GM23338 (cell line): ENCODE data around the gene CLDN20. TPM values are rescaled to one million over a fixed set of nuclear protein-coding genes. Genes with fewer than 3 reads are reported as not detected.

Experiments used
- ATAC-seq: fragments of 200-7000 bp; cut with Tn5 transposase; 3 replicates; pipeline ENCODE4 v1.9.1; 2020
- DNase-seq: peaks from one replicate; pipeline ENCODE4 v3.0.0-alpha.2; 2015; ENCODE audit warnings: low spot score
- H2AFZ ChIP-seq: fragments of 200-600 bp; sonication (generic); 2 replicates; pipeline ENCODE4 v1.8.0; 2016; ENCODE audit warnings: antibody characterized with exemption, mild to moderate bottlenecking, moderate library complexity
- H3F3A ChIP-seq: fragments of 200-600 bp; sonication (generic); replicated peaks from 2 replicates; pipeline ENCODE4 v1.8.0; 2017; ENCODE audit warnings: antibody characterized with exemption, mixed run types, low read depth
- H3K27ac ChIP-seq: fragments of 200-600 bp; sonication (generic); 2 replicates; pipeline ENCODE4 v1.6.1; 2016; ENCODE audit warnings: low read depth
- H3K27me3 ChIP-seq: fragments of 200-600 bp; sonication (generic); 2 replicates; pipeline ENCODE4 v1.8.0; 2016; ENCODE audit warnings: mild to moderate bottlenecking, mixed run types, moderate library complexity; ENCODE audit not compliant: insufficient read depth
- H3K36me3 ChIP-seq: fragments of 200-600 bp; sonication (generic); 2 replicates; pipeline ENCODE4 v1.8.0; 2016; ENCODE audit warnings: mild to moderate bottlenecking; ENCODE audit not compliant: insufficient read depth
- H3K4me1 ChIP-seq: fragments of 200-600 bp; sonication (generic); 2 replicates; pipeline ENCODE4 v1.8.0; 2016; ENCODE audit warnings: mild to moderate bottlenecking, moderate library complexity; ENCODE audit not compliant: insufficient read depth
- H3K4me2 ChIP-seq: fragments of 200-600 bp; sonication (generic); 2 replicates; pipeline ENCODE4 v1.7.1; 2017; ENCODE audit warnings: mixed run types
- H3K4me3 ChIP-seq: fragments of 200-600 bp; sonication (generic); 2 replicates; pipeline ENCODE4 v1.6.1; 2016; ENCODE audit warnings: mixed run types
- H3K79me2 ChIP-seq: fragments of 200-600 bp; sonication (generic); replicated peaks from 2 replicates; pipeline ENCODE4 v1.8.0; 2017; ENCODE audit warnings: mild to moderate bottlenecking; ENCODE audit not compliant: insufficient read depth
- H3K9me2 ChIP-seq: fragments of 200-600 bp; sonication (generic); 2 replicates; pipeline ENCODE4 v1.8.0; 2017; ENCODE audit not compliant: insufficient read depth
- H4K20me1 ChIP-seq: fragments of 200-600 bp; sonication (generic); replicated peaks from 2 replicates; pipeline ENCODE4 v1.8.0; 2017; ENCODE audit warnings: mild to moderate bottlenecking; ENCODE audit not compliant: insufficient read depth
- H3K27ac Mint-ChIP-seq: 2 replicates; pipeline ENCODE4 v1.8.0; 2020; ENCODE audit warnings: inconsistent platforms, mild to moderate bottlenecking, moderate library complexity, mixed read lengths
- H3K27me3 Mint-ChIP-seq: 3 replicates; pipeline ENCODE4 v1.8.0; 2022; ENCODE audit warnings: low read depth, mild to moderate bottlenecking, moderate library complexity, mixed read lengths, inconsistent platforms; ENCODE audit not compliant: insufficient read depth, poor library complexity
- H3K36me3 Mint-ChIP-seq: 3 replicates; pipeline ENCODE4 v1.8.0; 2021; ENCODE audit warnings: low read depth, mild to moderate bottlenecking, inconsistent platforms, moderate library complexity, mixed read lengths
- H3K4me1 Mint-ChIP-seq: 3 replicates; pipeline ENCODE4 v1.8.0; 2020; ENCODE audit warnings: mild to moderate bottlenecking, inconsistent platforms, mixed read lengths
- H3K4me3 Mint-ChIP-seq: 3 replicates; pipeline ENCODE4 v1.8.0; 2021; ENCODE audit warnings: moderate library complexity, mild to moderate bottlenecking, inconsistent platforms, mixed read lengths
- H3K9me3 Mint-ChIP-seq: 3 replicates; pipeline ENCODE4 v1.8.0; 2020; ENCODE audit warnings: moderate library complexity, mild to moderate bottlenecking, inconsistent platforms, mixed read lengths
- CREB1 ChIP-seq: fragments of 250-450 bp; sonication (Bioruptor Pico); IDR thresholded peaks from 2 replicates; pipeline ENCODE4 v1.5.0; 2020; ENCODE audit warnings: low read depth, mild to moderate bottlenecking, moderate library complexity
- CTCF ChIP-seq, 2 experiments: fragments of 200-600 bp in 1 of 2; sonication (generic) in 1 of 2; conservative IDR thresholded peaks; 2 replicates each; pipeline versions ENCODE4 v1.5.1 to v1.6.1; 2016 to 2017; ENCODE audit warnings: antibody characterized with exemption in 2 of 2, low read depth in 2 of 2, mild to moderate bottlenecking in 2 of 2, moderate library complexity in 1 of 2
- ETS1 ChIP-seq: IDR thresholded peaks from 2 replicates; pipeline ENCODE4 v1.6.1; 2016; ENCODE audit warnings: antibody characterized with exemption
- EZH2 ChIP-seq: fragments of 200-600 bp; sonication (generic); IDR thresholded peaks from one replicate; pipeline ENCODE4 v1.8.0; 2017; ENCODE audit warnings: antibody characterized with exemption, mild to moderate bottlenecking, low read depth; ENCODE audit not compliant: unreplicated experiment
- EZH2phosphoT487 ChIP-seq: fragments of 200-600 bp; sonication (generic); IDR thresholded peaks from one replicate; pipeline ENCODE4 v1.8.1; 2018; ENCODE audit warnings: antibody characterized with exemption; ENCODE audit not compliant: unreplicated experiment
- JUNB ChIP-seq: IDR thresholded peaks from one replicate; pipeline ENCODE4 v1.6.1; 2016; ENCODE audit warnings: antibody characterized with exemption; ENCODE audit not compliant: unreplicated experiment
- NANOG ChIP-seq: IDR thresholded peaks from 2 replicates; pipeline ENCODE4 v1.6.1; 2016; ENCODE audit warnings: antibody characterized with exemption, borderline replicate concordance
- POLR2AphosphoS5 ChIP-seq: IDR thresholded peaks from 2 replicates; pipeline ENCODE4 v1.6.1; 2016; ENCODE audit warnings: antibody characterized with exemption, low read depth
- REST ChIP-seq: IDR thresholded peaks from one replicate; pipeline ENCODE4 v1.6.1; 2018; ENCODE audit warnings: antibody characterized with exemption; ENCODE audit not compliant: unreplicated experiment
- STAT1 ChIP-seq: IDR thresholded peaks from one replicate; pipeline ENCODE4 v1.6.1; 2016; ENCODE audit warnings: antibody characterized with exemption; ENCODE audit not compliant: unreplicated experiment
- ZNF114 ChIP-seq: fragments of 250-450 bp; sonication (Bioruptor Pico); IDR thresholded peaks from 2 replicates; pipeline ENCODE4 v1.5.0; 2020; ENCODE audit warnings: mild to moderate bottlenecking, moderate library complexity
- ZNF331 ChIP-seq: fragments of 250-450 bp; sonication (Bioruptor Pico); IDR thresholded peaks from 2 replicates; pipeline ENCODE4 v1.5.0; 2020; ENCODE audit warnings: low read depth, mild to moderate bottlenecking, moderate library complexity
- ZNF462 ChIP-seq: fragments of 250-450 bp; sonication (Bioruptor Pico); IDR thresholded peaks from 2 replicates; pipeline ENCODE4 v1.5.0; 2020; ENCODE audit warnings: mild to moderate bottlenecking, moderate library complexity
- polyA plus RNA-seq: library from polyadenylated mRNA; unstranded; fragments of >200 nt; fragmentation: Nextera tagmentation; extraction: Ambion mirVana; gene quantifications from 2 replicates; pipeline ENCODE4 v1.2.1, GENCODE V29; 2016
- total RNA-seq: library from RNA; depleted of rRNA; stranded (reverse); fragments of >200 nt; shearing (Covaris generic); gene quantifications from 2 replicates; pipeline ENCODE4 v1.2.3, GENCODE V29; 2014

Gene CLDN20
- total and polyA plus RNA-seq, 2 experiments from 2014 or later: 0.23 TPM; not detected in 1

GRCh38 chr6:155324993-155325392 is 61.2 kb downstream of the CLDN20 start:
- ATAC-seq (no peak), DNase-seq (no peak)
- TF ChIP-seq ZNF114 (CRISPR knock-in tag) (no peak), EZH2phosphoT487 (no peak), EZH2 (no peak), JUNB (no peak), CTCF (conservative IDR thresholded peaks at IDR 0.05; ENCODE audit: low read depth in 2 of 2) (no peak), CREB1 (CRISPR knock-in tag) (no peak), ZNF462 (CRISPR knock-in tag) (no peak), STAT1 (no peak), ETS1 (no peak), REST (no peak), POLR2AphosphoS5 (no peak), NANOG (no peak), ZNF331 (CRISPR knock-in tag) (no peak)
- Histone ChIP-seq H3K4me2 (no peak overlapping the region), H3K9me2 (no peaks in the 10 kb centered on the region), H3F3A (no peaks in the 10 kb centered on the region), H4K20me1 (no peaks in the 10 kb centered on the region), H3K79me2 (no peaks in the 10 kb centered on the region), H3K36me3 (no peaks in the 10 kb centered on the region), H3K27ac (no peak overlapping the region), H2AFZ (no peak overlapping the region), H3K4me3 (no peak overlapping the region), H3K27me3 (no peaks in the 10 kb centered on the region), H3K4me1 (peaks cover 6% of the 10 kb centered on the region; the same call in 1 of the 2 replicates)
- Mint-ChIP-seq H3K9me3 (no peaks in the 10 kb centered on the region), H3K27ac (no peak overlapping the region), H3K4me1 (peaks cover 14% of the 10 kb centered on the region), H3K4me3 (no peak overlapping the region), H3K36me3 (no peaks in the 10 kb centered on the region), H3K27me3 (no peaks in the 10 kb centered on the region)
